Measurements from ENCODE around the gene PRDX6. TPM values are rescaled to one million over a fixed set of nuclear protein-coding genes. Genes with fewer than 3 reads are reported as not detected.
"Not testable (repeated sequence)": the region's sequence is repeated elsewhere in the genome, so short reads cannot be mapped to it uniquely, and the experiment has no call there.

The PRDX6 gene
- total and polyA plus RNA-seq, 2 donors (not counting 3 experiments of a cell fraction or from before 2014, with no cell fraction given) = 145 to 288 TPM

GRCh38 chr1:173509797-173510196 is 32.7 kb downstream of the PRDX6 start:
- no peak overlapping the region for H3K4me3 ChIP-seq (replicated peaks in 1 of 3; ENCODE audit: insufficient read depth in 1 of 3, low read depth in 1 of 3, low read length in 3 of 3)
- TF ChIP-seq POLR2A (IDR thresholded peaks at IDR 0.05; ENCODE audit: low read depth, low read length) (no peak), FOS (IDR thresholded peaks at IDR 0.05; ENCODE audit: borderline replicate concordance, insufficient read depth, low read length) (no peak), CTCF (IDR thresholded peaks at IDR 0.05; ENCODE audit: extremely low read depth in 1 of 2, insufficient read depth in 1 of 2, low read depth in 1 of 2, low read length in 2 of 2) (no peak), JUN (IDR thresholded peaks at IDR 0.05; ENCODE audit: borderline replicate concordance, insufficient read depth, insufficient read length, low read depth) (no peak), EZH2 (IDR thresholded peaks at IDR 0.05; ENCODE audit: borderline replicate concordance, low read depth, low read length, severe bottlenecking) (no peak), MYC (IDR thresholded peaks at IDR 0.05; ENCODE audit: low read depth, low read length) (no peak), GATA2 (IDR thresholded peaks at IDR 0.05; ENCODE audit: insufficient read depth, insufficient read length, low read depth, low read length) (no peak), MAX (IDR thresholded peaks at IDR 0.05; ENCODE audit: insufficient read depth, insufficient read length) (no peak), POLR2AphosphoS5 (IDR thresholded peaks at IDR 0.05; ENCODE audit: insufficient read depth, low read depth, low read length) (no peak)
- H3K27ac ChIP-seq (ENCODE audit: insufficient read depth, low read depth, low read length) = no peak overlapping the region
- ChIA-PET CTCF (no interaction called here), POLR2A (no interaction called here)
- no peak for FAIRE-seq
- H3K4me1 ChIP-seq (ENCODE audit: control insufficient read depth, extremely low read depth, insufficient read depth, low read length) = no peaks in the 10 kb centered on the region
- no TSS peak for BruUV-seq (replicated peaks)
- H3K9me3 ChIP-seq (replicated peaks; ENCODE audit: control insufficient read depth, insufficient read depth, low read length) = no peaks in the 10 kb centered on the region
- H3K4me2 ChIP-seq (ENCODE audit: insufficient read depth, low read length) = no peak overlapping the region
- no peak overlapping the region for H3K9ac ChIP-seq (replicated peaks; ENCODE audit: extremely low read depth, insufficient read depth, low read length)
- H3K36me3 ChIP-seq (ENCODE audit: control insufficient read depth in 2 of 2, extremely low read depth in 1 of 2, insufficient read depth in 2 of 2, low read length in 2 of 2) = no peaks in the 10 kb centered on the region
- no peaks in the 10 kb centered on the region for H3K79me2 ChIP-seq (ENCODE audit: control insufficient read depth, insufficient read depth, low read length)
- dilution Hi-C loops (cut with MboI; ENCODE audit: extremely low pct_ligation_motif_present, low sequenced_read_pairs) = no loop called here
- H4K20me1 ChIP-seq (replicated peaks; ENCODE audit: control insufficient read depth, extremely low read depth, insufficient read depth, low read length) = no peaks in the 10 kb centered on the region
- H2AFZ ChIP-seq (ENCODE audit: low read depth, low read length) = no peak overlapping the region
- H3K9me1 ChIP-seq (replicated peaks; ENCODE audit: control insufficient read depth, extremely low read depth, insufficient read depth, low read length) = no peaks in the 10 kb centered on the region
- no peak for DNase-seq (ENCODE audit: low read depth, low spot score)
- intact Hi-C loops (cut with micrococcal nuclease) = no loop called here
- H3K27me3 ChIP-seq (ENCODE audit: control insufficient read depth in 2 of 2, insufficient read depth in 2 of 2, low read length in 2 of 2) = no peaks in the 10 kb centered on the region

- H4K20me1 ChIP-seq (replicated peaks; ENCODE audit: control insufficient read depth, extremely low read depth, insufficient read depth, low read length); POLR2A ChIA-PET; intact Hi-C loops (cut with micrococcal nuclease); H3K79me2 ChIP-seq (ENCODE audit: control insufficient read depth, insufficient read depth, low read length); H3K9ac ChIP-seq (replicated peaks; ENCODE audit: extremely low read depth, insufficient read depth, low read length); H3K9me1 ChIP-seq (replicated peaks; ENCODE audit: control insufficient read depth, extremely low read depth, insufficient read depth, low read length); H3K4me3 ChIP-seq (replicated peaks in 1 of 3; ENCODE audit: insufficient read depth in 1 of 3, low read depth in 1 of 3, low read length in 3 of 3); DNase-seq (ENCODE audit: low read depth, low spot score); FAIRE-seq; H3K27me3 ChIP-seq (ENCODE audit: control insufficient read depth in 2 of 2, insufficient read depth in 2 of 2, low read length in 2 of 2); H3K27ac ChIP-seq (ENCODE audit: insufficient read depth, low read depth, low read length); CTCF ChIA-PET; BruUV-seq (replicated peaks); H3K9me3 ChIP-seq (replicated peaks; ENCODE audit: control insufficient read depth, insufficient read depth, low read length); H3K36me3 ChIP-seq (ENCODE audit: control insufficient read depth in 2 of 2, extremely low read depth in 1 of 2, insufficient read depth in 2 of 2, low read length in 2 of 2); H2AFZ ChIP-seq (ENCODE audit: low read depth, low read length); H3K4me2 ChIP-seq (ENCODE audit: insufficient read depth, low read length); dilution Hi-C loops (cut with MboI; ENCODE audit: extremely low pct_ligation_motif_present, low sequenced_read_pairs); H3K4me1 ChIP-seq (ENCODE audit: control insufficient read depth, extremely low read depth, insufficient read depth, low read length): not testable (repeated sequence)
Observed at GRCh38 chr1:173514503-173514902, 37.4 kb downstream of the PRDX6 start.
